DOHH2 (cell line): ENCODE results near the gene C20orf173.

Experiments
- H3F3A ChIP-seq: fragments of 200-600 bp; sonication (generic), shearing (Covaris generic); 2 replicates; pipeline ENCODE4 v1.6.0; 2016; ENCODE audit warnings: antibody characterized with exemption, mild to moderate bottlenecking; ENCODE audit not compliant: control insufficient read depth, insufficient read depth
- H3K27ac ChIP-seq: fragments of 200-600 bp; sonication (generic); 2 replicates; pipeline ENCODE4 v1.5.1; 2014; ENCODE audit warnings: low read depth, mild to moderate bottlenecking, low read length, moderate library complexity
- H3K27me3 ChIP-seq: fragments of 200-600 bp; sonication (generic); 2 replicates; pipeline ENCODE4 v1.6.1; 2014; ENCODE audit warnings: mild to moderate bottlenecking, low read length, mixed read lengths; ENCODE audit not compliant: control insufficient read depth
- H3K36me3 ChIP-seq: fragments of 200-600 bp; sonication (generic); 2 replicates; pipeline ENCODE4 v1.6.1; 2014; ENCODE audit warnings: mild to moderate bottlenecking, low read length, moderate library complexity, mixed read lengths; ENCODE audit not compliant: control insufficient read depth
- H3K4me1 ChIP-seq: fragments of 200-600 bp; sonication (generic); 2 replicates; pipeline ENCODE4 v1.6.1; 2014; ENCODE audit warnings: mild to moderate bottlenecking, low read length, mixed read lengths; ENCODE audit not compliant: control insufficient read depth
- H3K4me2 ChIP-seq: fragments of 200-600 bp; sonication (generic); 2 replicates; pipeline ENCODE4 v1.6.0; 2014; ENCODE audit warnings: mild to moderate bottlenecking, low read length, moderate library complexity
- H3K4me3 ChIP-seq: fragments of 200-600 bp; sonication (generic); 2 replicates; pipeline ENCODE4 v1.5.1; 2014; ENCODE audit warnings: mild to moderate bottlenecking, low read length, mixed read lengths
- H3K79me2 ChIP-seq: fragments of 200-600 bp; sonication (generic); 2 replicates; pipeline ENCODE4 v1.6.1; 2014; ENCODE audit warnings: mild to moderate bottlenecking, low read length, mixed read lengths; ENCODE audit not compliant: control insufficient read depth
- H3K9me2 ChIP-seq: fragments of 200-600 bp; sonication (generic); replicated peaks from 2 replicates; pipeline ENCODE4 v1.6.1; 2014; ENCODE audit warnings: mild to moderate bottlenecking, low read length, mixed read lengths; ENCODE audit not compliant: control insufficient read depth
- H3K9me3 ChIP-seq: fragments of 200-600 bp; sonication (generic); 2 replicates; pipeline ENCODE4 v1.6.1; 2014; ENCODE audit warnings: antibody characterized with exemption, low read length, mixed read lengths; ENCODE audit not compliant: control insufficient read depth, insufficient read depth
- H4K20me1 ChIP-seq: fragments of 200-600 bp; sonication (generic); 2 replicates; pipeline ENCODE4 v1.6.0; 2014; ENCODE audit warnings: low read depth, mild to moderate bottlenecking, antibody characterized with exemption, low read length, moderate library complexity; ENCODE audit not compliant: control insufficient read depth, insufficient read depth
- CTCF ChIP-seq: fragments of 200-600 bp; sonication (generic); IDR thresholded peaks from one replicate; pipeline ENCODE4 v1.5.1; 2014; ENCODE audit warnings: antibody characterized with exemption, mild to moderate bottlenecking, low read depth, low read length; ENCODE audit not compliant: poor library complexity, severe bottlenecking
- EZH2phosphoT487 ChIP-seq: fragments of 200-600 bp; sonication (generic); IDR thresholded peaks from 2 replicates; pipeline ENCODE4 v1.6.1; 2017; ENCODE audit warnings: borderline replicate concordance, mild to moderate bottlenecking, antibody characterized with exemption, low read length, moderate library complexity, mixed read lengths

Gene C20orf173

GRCh38 chr20:35506179-35506578 is 23.3 kb downstream of the C20orf173 start:
- H3K79me2 ChIP-seq = no peaks in the 10 kb centered on the region
- H3F3A ChIP-seq = no peaks in the 10 kb centered on the region; the same call in 1 of the 2 replicates
- no peak overlapping the region for H3K27ac ChIP-seq
- H3K4me3 ChIP-seq = no peak overlapping the region
- TF ChIP-seq CTCF (no peak), EZH2phosphoT487 (no peak)
- no peaks in the 10 kb centered on the region for H3K9me3 ChIP-seq
- H4K20me1 ChIP-seq = no peaks in the 10 kb centered on the region
- H3K36me3 ChIP-seq = peaks cover 77% of the 10 kb centered on the region
- no peak overlapping the region for H3K4me2 ChIP-seq
- no peaks in the 10 kb centered on the region for H3K27me3 ChIP-seq
- H3K9me2 ChIP-seq = no peaks in the 10 kb centered on the region
- peaks cover 21% of the 10 kb centered on the region for H3K4me1 ChIP-seq

- Histone ChIP-seq H3K4me2 (no peak overlapping the region), H3K9me2 (no peaks in the 10 kb centered on the region), H3K4me3 (no peak overlapping the region), H3K36me3 (peaks cover 72% of the 10 kb centered on the region), H3K27me3 (no peaks in the 10 kb centered on the region), H3K4me1 (peaks cover 21% of the 10 kb centered on the region), H3K9me3 (no peaks in the 10 kb centered on the region), H3K27ac (no peak overlapping the region), H3F3A (no peaks in the 10 kb centered on the region; the same call in 1 of the 2 replicates), H4K20me1 (no peaks in the 10 kb centered on the region), H3K79me2 (no peaks in the 10 kb centered on the region)
- TF ChIP-seq CTCF = no peak
- no peak for TF ChIP-seq EZH2phosphoT487
Measured at GRCh38 chr20:35504751-35505150, 24.7 kb downstream of the C20orf173 start.

GRCh38 chr20:35503841-35504561 is 25.5 kb downstream of the C20orf173 start:
- Histone ChIP-seq H3K27ac (no peak overlapping the region), H3K4me1 (peaks cover 21% of the 10 kb centered on the region), H3F3A (no peaks in the 10 kb centered on the region; the same call in 1 of the 2 replicates), H4K20me1 (no peaks in the 10 kb centered on the region), H3K27me3 (no peaks in the 10 kb centered on the region), H3K9me3 (no peaks in the 10 kb centered on the region), H3K36me3 (peaks cover 73% of the 10 kb centered on the region), H3K4me3 (no peak overlapping the region), H3K4me2 (no peak overlapping the region), H3K79me2 (no peaks in the 10 kb centered on the region), H3K9me2 (no peaks in the 10 kb centered on the region)
- no peak for TF ChIP-seq EZH2phosphoT487

GRCh38 chr20:35503281-35503680 is 26.2 kb downstream of the C20orf173 start:
- Histone ChIP-seq H3K36me3 (peaks cover 74% of the 10 kb centered on the region), H3K27ac (no peak overlapping the region)

More at GRCh38 chr20:35503281-35503680, 26.2 kb downstream of the C20orf173 start:
- no peaks in the 10 kb centered on the region for H3K9me2 ChIP-seq
- H3K27me3 ChIP-seq = no peaks in the 10 kb centered on the region
- no peak for TF ChIP-seq EZH2phosphoT487
- TF ChIP-seq CTCF = no peak
- no peak overlapping the region for H3K4me2 ChIP-seq
- H4K20me1 ChIP-seq = no peaks in the 10 kb centered on the region
- no peak overlapping the region for H3K4me3 ChIP-seq
- peaks cover 21% of the 10 kb centered on the region for H3K4me1 ChIP-seq
- no peaks in the 10 kb centered on the region; the same call in 1 of the 2 replicates for H3F3A ChIP-seq
- H3K79me2 ChIP-seq = no peaks in the 10 kb centered on the region
- no peaks in the 10 kb centered on the region for H3K9me3 ChIP-seq
